Measurements from ENCODE around the gene XPO6.

Gene XPO6

GRCh38 chr16:28208824-28209223 is 2.9 kb downstream of the XPO6 start:
- no peak for DNase-seq (ENCODE audit: low read depth)
- TF ChIP-seq, protein P1, sequence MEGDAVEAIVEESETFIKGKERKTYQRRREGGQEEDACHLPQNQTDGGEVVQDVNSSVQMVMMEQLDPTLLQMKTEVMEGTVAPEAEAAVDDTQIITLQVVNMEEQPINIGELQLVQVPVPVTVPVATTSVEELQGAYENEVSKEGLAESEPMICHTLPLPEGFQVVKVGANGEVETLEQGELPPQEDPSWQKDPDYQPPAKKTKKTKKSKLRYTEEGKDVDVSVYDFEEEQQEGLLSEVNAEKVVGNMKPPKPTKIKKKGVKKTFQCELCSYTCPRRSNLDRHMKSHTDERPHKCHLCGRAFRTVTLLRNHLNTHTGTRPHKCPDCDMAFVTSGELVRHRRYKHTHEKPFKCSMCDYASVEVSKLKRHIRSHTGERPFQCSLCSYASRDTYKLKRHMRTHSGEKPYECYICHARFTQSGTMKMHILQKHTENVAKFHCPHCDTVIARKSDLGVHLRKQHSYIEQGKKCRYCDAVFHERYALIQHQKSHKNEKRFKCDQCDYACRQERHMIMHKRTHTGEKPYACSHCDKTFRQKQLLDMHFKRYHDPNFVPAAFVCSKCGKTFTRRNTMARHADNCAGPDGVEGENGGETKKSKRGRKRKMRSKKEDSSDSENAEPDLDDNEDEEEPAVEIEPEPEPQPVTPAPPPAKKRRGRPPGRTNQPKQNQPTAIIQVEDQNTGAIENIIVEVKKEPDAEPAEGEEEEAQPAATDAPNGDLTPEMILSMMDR (IDR thresholded peaks at IDR 0.05; ENCODE audit: insufficient read depth, low read depth, low read length, missing control alignments): no peak
- H3K4me3 ChIP-seq (ENCODE audit: low read depth, low read length): no peak overlapping the region

DNA sequence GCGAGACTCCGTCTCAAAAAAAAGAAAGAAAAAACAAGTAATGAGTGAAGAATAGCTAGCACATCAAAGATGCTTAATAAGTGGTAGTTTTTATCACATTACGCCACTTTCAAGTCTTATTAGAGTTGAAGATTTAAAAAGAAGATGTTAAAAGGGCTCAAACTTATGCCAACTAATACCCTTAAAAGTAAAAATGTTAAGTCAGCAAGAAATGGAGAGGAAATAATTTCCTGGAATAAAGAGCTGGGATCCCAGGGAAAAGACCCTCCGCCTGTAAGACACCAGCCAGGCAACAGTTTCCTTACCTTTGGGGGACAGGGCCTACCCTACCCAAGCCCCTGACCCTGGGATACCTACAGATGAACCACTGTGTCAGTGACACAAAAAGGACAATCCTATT is 3.6 kb downstream of the XPO6 start:
- TF ChIP-seq, protein P1 (IDR thresholded peaks at IDR 0.05; ENCODE audit: insufficient read depth, low read depth, low read length, missing control alignments): no peak
- no peak for DNase-seq (ENCODE audit: low read depth)
- no peak overlapping the region for H3K4me3 ChIP-seq (ENCODE audit: low read depth, low read length)

GRCh38 chr16:28207399-28207798 is 4.4 kb downstream of the XPO6 start:
- H3K4me3 ChIP-seq (ENCODE audit: low read depth, low read length): no peak overlapping the region
- TF ChIP-seq, protein P1 (IDR thresholded peaks at IDR 0.05; ENCODE audit: insufficient read depth, low read depth, low read length, missing control alignments): no peak
- no peak for DNase-seq (ENCODE audit: low read depth)

GRCh38 chr16:28205974-28206373 is 5.8 kb downstream of the XPO6 start:
- TF ChIP-seq, protein P1 (IDR thresholded peaks at IDR 0.05; ENCODE audit: insufficient read depth, low read depth, low read length, missing control alignments): no peak
- H3K4me3 ChIP-seq (ENCODE audit: low read depth, low read length): no peak overlapping the region
- no peak for DNase-seq (ENCODE audit: low read depth)

GRCh38 chr16:28205117-28205899 is 6.5 kb downstream of the XPO6 start:
- DNase-seq (ENCODE audit: low read depth): no peak
- TF ChIP-seq, protein P1 (IDR thresholded peaks at IDR 0.05; ENCODE audit: insufficient read depth, low read depth, low read length, missing control alignments): no peak
- no peak overlapping the region for H3K4me3 ChIP-seq (ENCODE audit: low read depth, low read length)

GRCh38 chr16:28204622-28205021 is 7.1 kb downstream of the XPO6 start:
- H3K4me3 ChIP-seq (ENCODE audit: low read depth, low read length): no peak overlapping the region
- no peak for DNase-seq (ENCODE audit: low read depth)
- TF ChIP-seq, protein P1 (IDR thresholded peaks at IDR 0.05; ENCODE audit: insufficient read depth, low read depth, low read length, missing control alignments): no peak

DNA sequence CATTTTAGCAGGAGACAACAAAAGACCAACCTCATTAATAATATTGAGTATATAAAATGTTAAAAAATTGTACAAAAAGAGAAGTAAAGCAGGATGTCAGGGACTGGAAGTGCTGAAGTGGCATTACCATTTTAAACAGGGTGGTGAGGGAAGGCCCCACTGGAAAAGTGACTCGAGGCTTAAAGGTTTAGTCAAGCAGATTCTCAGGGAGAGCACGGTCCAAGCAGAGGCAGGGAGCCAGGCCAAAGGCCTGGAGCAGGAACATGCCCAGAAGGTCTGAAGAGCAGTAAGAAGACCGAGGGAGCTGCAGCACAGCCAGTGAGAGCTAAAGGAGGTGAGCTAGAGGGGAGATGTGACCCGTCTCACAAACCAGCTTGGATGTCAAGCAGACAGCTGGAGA is 7.6 kb downstream of the XPO6 start:
- no peak for DNase-seq (ENCODE audit: low read depth)
- TF ChIP-seq, protein P1 (IDR thresholded peaks at IDR 0.05; ENCODE audit: insufficient read depth, low read depth, low read length, missing control alignments): no peak
- no peak overlapping the region for H3K4me3 ChIP-seq (ENCODE audit: low read depth, low read length)

Data from GM12865 (cell line).